GM10248 (cell line): ENCODE data around the gene CCDC167.

Experiments used
- CTCF ChIA-PET: fragments of 300-600 bp; sonication (Branson Sonifier 250); formaldehyde crosslinking; extraction: SDS; loops from one replicate; lab custom pipeline; 2021; ENCODE audit warnings: antibody characterized with exemption; lab: Yijun Ruan, JAX
- POLR2A ChIA-PET: fragments of 350-650 bp; sonication (Branson Sonifier 250); formaldehyde crosslinking; extraction: SDS; loops from one replicate; lab custom pipeline; 2020; ENCODE audit warnings: antibody characterized with exemption; lab: Yijun Ruan, JAX
- DNase-seq: peaks from one replicate; pipeline ENCODE4 v3.0.0; 2012; ENCODE audit errors: extremely low spot score
- TF ChIP-seq, protein P1 (sequence below): IDR thresholded peaks from 2 replicates; pipeline ENCODE4 v1.5.1; 2012; ENCODE audit warnings: mild to moderate bottlenecking, low read depth; ENCODE audit errors: extremely low read depth, missing control alignments, control extremely low read depth

Gene CCDC167

DNA sequence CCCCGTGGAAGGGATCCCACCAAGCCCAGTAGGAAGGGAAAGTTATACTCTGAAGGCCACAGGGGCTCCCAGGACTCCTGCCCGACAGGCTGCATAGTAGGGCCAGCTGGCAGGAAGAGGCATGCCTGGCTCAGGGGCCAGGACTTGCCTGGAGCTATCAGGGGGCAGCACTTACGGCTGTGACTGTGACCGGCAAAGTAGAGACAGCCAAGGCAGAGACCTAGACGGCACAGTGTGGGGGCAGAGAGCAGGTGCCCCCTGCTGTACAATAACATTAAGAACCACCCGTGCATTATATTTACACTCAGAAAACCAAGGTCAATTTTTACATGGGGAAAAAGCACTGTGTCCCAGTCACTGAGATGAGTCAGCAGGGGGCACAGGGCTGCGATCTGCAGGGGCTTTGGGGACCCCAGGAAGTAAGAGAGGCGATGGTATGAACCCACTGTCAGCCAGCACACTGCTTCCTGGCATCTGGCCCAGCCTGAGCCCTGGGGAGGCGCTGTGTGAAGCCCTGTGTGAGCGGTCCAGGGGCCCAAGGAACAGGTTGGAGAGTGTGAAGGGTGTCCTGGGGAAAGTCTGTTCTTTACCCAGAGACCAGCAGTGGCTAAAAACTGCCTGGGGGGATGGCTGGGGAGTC is 9.9 kb downstream of the CCDC167 start:
- ChIA-PET POLR2A (no interaction called here), CTCF (interaction anchor here (2.4 to 3.8 kb wide), 4 partner anchors 9 to 202 kb away, joined by 10 to 17 read pairs (median 16); partner anchors contain the start of gene CCDC167)
- TF ChIP-seq, protein P1, sequence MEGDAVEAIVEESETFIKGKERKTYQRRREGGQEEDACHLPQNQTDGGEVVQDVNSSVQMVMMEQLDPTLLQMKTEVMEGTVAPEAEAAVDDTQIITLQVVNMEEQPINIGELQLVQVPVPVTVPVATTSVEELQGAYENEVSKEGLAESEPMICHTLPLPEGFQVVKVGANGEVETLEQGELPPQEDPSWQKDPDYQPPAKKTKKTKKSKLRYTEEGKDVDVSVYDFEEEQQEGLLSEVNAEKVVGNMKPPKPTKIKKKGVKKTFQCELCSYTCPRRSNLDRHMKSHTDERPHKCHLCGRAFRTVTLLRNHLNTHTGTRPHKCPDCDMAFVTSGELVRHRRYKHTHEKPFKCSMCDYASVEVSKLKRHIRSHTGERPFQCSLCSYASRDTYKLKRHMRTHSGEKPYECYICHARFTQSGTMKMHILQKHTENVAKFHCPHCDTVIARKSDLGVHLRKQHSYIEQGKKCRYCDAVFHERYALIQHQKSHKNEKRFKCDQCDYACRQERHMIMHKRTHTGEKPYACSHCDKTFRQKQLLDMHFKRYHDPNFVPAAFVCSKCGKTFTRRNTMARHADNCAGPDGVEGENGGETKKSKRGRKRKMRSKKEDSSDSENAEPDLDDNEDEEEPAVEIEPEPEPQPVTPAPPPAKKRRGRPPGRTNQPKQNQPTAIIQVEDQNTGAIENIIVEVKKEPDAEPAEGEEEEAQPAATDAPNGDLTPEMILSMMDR = peak; percentile 4
- no peak for DNase-seq

DNA sequence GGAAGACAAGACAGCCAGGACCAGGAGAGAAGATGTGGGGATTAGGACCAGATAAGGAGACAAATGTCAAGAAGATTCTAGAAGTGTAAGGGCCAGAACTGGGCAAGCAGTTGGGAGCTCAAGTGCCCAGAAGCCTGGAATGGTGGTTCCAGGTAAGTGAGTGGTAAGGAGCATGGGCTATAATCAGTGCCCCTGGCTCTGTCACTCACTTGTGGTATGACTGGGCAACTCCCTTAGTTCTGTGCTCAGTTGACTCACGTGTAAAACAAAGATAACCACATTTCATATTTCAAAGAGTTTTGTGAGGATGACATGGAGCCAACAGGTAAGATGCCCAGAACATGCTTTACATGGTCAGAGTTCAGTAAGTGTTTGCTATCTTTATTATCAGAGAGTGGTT is 11.2 kb downstream of the CCDC167 start:
- no peak for DNase-seq
- ChIA-PET CTCF (interaction anchor here (1.0 to 2.8 kb wide), 6 partner anchors 8 to 204 kb away, joined by 4 to 19 read pairs (median 5); no protein-coding TSS in a partner anchor), POLR2A (interaction anchor here (0.8 kb wide), 1 partner anchor 13 kb away, joined by 3 read pairs; no protein-coding TSS in a partner anchor)
- TF ChIP-seq, protein P1 = no peak

DNA sequence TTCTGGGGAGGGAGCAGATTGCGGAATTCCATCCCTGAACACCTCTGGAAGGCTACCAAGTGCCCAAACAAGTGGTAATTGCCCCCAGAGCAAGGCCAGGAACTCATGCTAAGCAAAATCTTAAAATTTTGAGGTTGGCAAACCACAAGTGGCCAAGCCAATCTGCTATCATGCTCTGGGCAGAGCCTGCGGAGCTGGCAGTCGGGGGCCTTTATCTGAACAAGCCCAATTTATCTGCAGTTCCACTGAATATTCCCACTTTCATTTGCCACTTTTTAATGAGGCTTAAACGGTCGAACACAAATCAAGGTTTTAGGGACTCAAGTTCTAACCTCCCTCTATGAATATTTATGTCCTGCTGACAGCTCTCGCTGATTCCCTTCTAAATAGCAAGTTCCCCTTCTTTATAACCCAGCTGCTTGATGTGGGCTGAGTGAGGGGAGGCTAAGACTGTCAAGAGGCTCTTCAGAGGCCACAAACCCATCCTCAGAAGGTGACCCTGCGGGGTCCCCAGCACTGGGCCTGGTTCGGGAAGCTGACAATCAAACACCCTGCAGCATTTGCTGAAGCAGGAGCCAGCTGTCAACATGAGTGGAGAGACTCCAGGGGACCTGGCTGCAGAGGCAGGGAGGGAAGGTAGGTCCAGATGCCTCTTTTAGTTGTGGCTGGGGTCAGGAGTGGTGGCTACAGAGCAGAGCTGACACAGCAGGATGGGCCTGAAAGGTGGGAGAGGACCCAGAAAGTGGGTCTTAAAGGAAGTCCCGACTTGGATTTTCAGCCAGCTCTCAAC is 11.9 kb downstream of the CCDC167 start:
- DNase-seq = no peak
- TF ChIP-seq, protein P1 = no peak
- ChIA-PET CTCF (interaction anchor here (1.0 to 2.8 kb wide), 8 partner anchors 9 to 205 kb away, joined by 3 to 19 read pairs (median 4); no protein-coding TSS in a partner anchor), POLR2A (interaction anchor here (0.8 kb wide), 1 partner anchor 13 kb away, joined by 3 read pairs; no protein-coding TSS in a partner anchor)

DNA sequence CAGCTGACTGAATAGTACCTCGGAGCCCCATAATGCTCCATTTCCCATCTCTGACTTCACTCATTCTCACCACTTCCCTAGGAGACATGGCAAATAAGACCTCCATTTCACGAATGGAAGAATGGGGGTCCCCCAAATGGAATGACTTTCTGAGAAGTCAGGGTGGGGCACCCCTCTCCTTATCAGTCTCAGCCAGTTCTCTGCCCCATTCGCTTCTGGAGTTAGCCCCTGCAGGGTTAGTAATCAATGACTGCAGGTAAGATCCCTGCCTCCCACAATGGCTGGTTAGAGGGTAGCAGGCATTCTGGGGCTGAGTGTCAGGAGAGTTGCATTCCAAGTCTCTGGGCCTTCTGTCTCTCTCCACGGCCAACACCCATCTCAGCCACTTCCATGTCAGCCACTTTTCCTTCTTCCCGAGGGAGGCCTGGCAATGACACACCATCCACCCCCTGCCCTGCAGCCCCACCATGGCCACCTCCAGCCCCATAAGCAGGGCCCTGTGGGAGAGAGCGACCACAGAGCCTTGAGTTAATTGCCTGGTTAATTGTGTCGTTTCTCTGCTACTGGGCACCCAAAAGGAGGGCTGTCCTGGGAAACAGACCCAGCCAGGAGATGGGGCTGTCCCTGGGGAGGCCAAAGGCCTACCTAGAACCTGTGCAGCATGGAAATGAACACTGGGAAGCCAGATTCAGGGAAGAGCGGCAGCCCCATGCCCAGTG is 13.4 kb downstream of the CCDC167 start:
- POLR2A ChIA-PET = no interaction called here

DNA sequence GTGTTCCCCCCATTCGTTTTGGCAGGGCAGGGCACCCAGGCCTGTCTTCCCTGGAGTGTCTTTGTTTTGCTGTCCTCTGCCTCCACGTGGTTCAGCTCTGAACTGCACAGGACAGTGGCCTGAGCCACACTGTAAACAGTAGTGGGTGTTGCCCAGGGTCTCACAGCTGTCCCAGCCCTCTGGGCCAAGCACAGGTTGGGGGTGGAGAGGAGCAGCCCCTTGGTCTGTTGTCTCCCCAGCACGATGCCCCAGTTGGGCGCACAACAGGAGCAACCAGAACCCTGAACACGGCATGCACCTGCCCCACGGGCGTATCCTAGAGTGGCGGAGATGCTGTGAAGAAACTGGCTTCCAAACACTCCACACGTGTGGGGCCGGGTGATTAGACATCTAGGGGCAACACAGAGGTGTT is 14.4 kb downstream of the CCDC167 start:
- ChIA-PET CTCF (interaction anchor here (0.8 to 3.3 kb wide), 18 partner anchors 11 to 1009 kb away, joined by 3 to 20 read pairs (median 3); no protein-coding TSS in a partner anchor), POLR2A (no interaction called here)
- TF ChIP-seq, protein P1 = no peak
- no peak for DNase-seq

More for the DNA sequence above, 13.4 kb downstream of the CCDC167 start:
- TF ChIP-seq, protein P1 = no peak
- CTCF ChIA-PET = interaction anchor here (1.3 to 2.8 kb wide), 2 partner anchors 52 to 79 kb away, joined by 4 to 19 read pairs; no protein-coding TSS in a partner anchor
- no peak for DNase-seq
